T-helper 17 cell (primary cell): ENCODE data around the gene CYRIA. TPM values are rescaled to one million over a fixed set of nuclear protein-coding genes. Genes with fewer than 3 reads are reported as not detected.
A peak's percentile ranks its signal among the peaks of the same experiment; 100 is the strongest.

ENCODE experiments used
- ATAC-seq: fragments of 150-1000 bp; cut with Tn5 transposase; 2 replicates; pipeline ENCODE4 v1.10.0; 2021; ENCODE audit warnings: mild to moderate bottlenecking, moderate library complexity
- DNase-seq, 3 donors: peaks; one replicate each; pipeline versions ENCODE4 v3.0.0 to v3.0.0-alpha.2; 2020 to 2021
- H3K9me3 ChIP-seq: one replicate; pipeline ENCODE4 v1.7.0; 2013; ENCODE audit warnings: low read length, mild to moderate bottlenecking; ENCODE audit not compliant: control insufficient read depth, poor library complexity, severe bottlenecking
- H3K27ac Mint-ChIP-seq: one replicate; pipeline ENCODE4 v1.8.0; 2022; ENCODE audit warnings: mild to moderate bottlenecking, moderate library complexity, mixed read lengths
- H3K27me3 Mint-ChIP-seq: one replicate; pipeline ENCODE4 v1.8.0; 2022; ENCODE audit warnings: mixed read lengths
- H3K36me3 Mint-ChIP-seq: one replicate; pipeline ENCODE4 v1.8.0; 2022; ENCODE audit warnings: low read depth, mixed read lengths
- H3K4me1 Mint-ChIP-seq: one replicate; pipeline ENCODE4 v1.8.0; 2022; ENCODE audit warnings: mild to moderate bottlenecking, mixed read lengths
- H3K4me3 Mint-ChIP-seq: one replicate; pipeline ENCODE4 v1.8.0; 2022; ENCODE audit warnings: mild to moderate bottlenecking, moderate library complexity, mixed read lengths
- total RNA-seq, 4 donors: library from RNA in 2 of 4; stranded (reverse) in 2 of 4; gene quantifications; one replicate each; pipeline ENCODE4 v1.2.3 and lab custom pipeline; 2022 to 2026

Gene CYRIA
- total RNA-seq, 2 donors from 2014 or later = 0.68 to 2.4 TPM

DNA sequence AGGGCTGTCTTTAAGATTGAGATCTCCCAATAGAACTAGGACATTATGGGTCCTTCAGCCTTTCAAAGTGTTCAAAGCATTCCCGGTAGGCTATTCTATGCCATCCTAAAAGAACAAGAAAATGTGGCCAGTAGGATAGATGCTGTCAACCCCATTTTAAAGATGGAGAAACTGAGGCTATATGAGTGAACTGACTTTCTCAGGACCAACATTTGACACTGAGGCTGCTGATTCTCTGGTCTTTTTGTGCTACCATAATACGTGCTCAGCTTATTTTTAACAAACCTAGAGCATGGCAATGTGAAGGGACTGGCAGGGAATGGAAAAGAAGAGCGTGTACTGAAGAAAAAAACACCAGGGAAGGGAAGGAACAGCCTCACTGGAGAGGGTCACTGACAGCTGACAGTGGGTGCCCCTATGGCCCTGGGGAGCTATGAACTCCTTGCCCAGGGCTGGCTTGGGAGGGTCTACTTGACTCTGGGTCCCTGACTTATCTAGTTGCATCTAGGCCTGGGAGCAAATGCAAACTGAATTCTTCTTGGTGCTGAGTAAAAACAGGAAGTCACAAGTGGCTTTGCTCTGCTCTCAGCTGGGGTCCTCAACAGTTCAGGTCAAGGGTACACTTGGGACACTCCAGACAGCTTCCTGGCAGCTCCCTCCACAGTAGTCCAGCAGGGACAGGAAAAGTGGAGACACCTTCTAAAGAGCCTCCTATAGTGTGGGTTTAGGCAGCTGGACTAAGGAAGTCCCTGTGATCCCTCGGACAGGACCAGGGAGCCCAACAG is 2.3 kb downstream of the CYRIA start:
- ATAC-seq (no peak), DNase-seq (no peak)
- Mint-ChIP-seq H3K4me3 (no peak overlapping the region), H3K4me1 (peaks cover 22% of the 10 kb centered on the region), H3K36me3 (peaks cover 8% of the 10 kb centered on the region), H3K27ac (no peak overlapping the region), H3K27me3 (peaks cover 83% of the 10 kb centered on the region)
- no peaks in the 10 kb centered on the region for H3K9me3 ChIP-seq

DNA sequence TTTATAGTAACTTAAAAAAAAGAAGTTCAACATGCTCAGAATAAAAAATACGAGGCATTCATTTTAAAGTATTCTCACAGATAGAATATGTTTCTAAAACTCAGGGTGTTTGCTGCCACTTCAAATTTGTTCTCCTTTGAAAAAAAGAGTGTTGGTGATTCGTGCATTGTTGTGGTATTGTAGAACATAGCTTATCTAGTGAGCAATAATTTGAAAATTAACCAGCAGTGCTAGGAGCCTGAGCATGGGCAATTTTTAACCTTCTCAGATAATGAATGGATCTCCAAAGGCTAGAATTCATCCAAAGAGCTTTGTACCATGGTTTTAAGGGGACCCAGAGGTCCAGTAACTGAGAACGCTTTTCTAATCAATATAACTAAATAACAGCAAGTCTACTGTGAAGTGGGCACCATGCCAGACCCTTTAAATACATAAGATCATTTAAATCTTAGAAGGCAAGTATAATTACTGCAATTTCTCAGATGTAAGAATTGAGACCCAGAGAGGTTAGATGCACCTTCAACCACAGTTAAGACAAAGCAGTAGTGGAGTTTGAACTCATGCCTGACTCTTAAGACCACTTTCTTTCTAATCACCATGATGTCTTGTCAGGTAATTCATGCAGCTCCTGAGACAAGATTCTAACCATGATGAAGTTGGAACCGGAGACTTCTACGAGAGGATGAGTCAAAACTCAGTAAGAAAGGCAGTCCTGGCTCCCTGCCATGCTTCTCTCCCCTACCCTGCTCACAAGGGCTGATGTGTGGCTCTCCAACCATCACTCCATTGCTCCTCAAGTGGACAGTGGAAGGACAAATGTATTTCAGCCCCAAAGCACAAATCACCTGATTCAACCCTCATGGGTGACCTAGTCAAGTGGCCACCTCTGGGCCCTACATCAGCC is 3.4 kb downstream of the CYRIA start:
- no peak for DNase-seq
- H3K9me3 ChIP-seq = no peaks in the 10 kb centered on the region
- peaks cover 83% of the 10 kb centered on the region for H3K27me3 Mint-ChIP-seq
- no peak overlapping the region for H3K4me3 Mint-ChIP-seq
- no peak overlapping the region for H3K27ac Mint-ChIP-seq
- H3K36me3 Mint-ChIP-seq = peaks cover 6% of the 10 kb centered on the region
- no peak for ATAC-seq
- H3K4me1 Mint-ChIP-seq = peaks cover 22% of the 10 kb centered on the region

DNA sequence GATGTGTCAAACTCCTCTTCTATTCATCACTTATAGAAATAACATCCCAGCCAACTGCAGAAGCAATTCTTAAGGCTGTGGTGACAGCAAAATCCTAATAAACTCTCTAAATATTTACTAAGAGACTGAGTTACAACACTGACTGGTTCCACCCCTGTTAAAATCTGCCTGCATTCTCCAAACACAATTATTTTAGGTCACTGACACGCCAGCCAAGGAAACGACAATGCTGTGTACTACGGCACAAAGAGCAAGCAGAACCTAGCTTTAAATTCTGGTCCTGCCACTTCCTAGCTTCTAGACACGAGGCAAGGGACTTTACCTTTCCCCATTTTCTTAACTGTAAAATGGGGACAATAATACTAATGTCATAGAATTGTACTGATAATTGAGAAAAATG is 4.1 kb downstream of the CYRIA start:
- Mint-ChIP-seq H3K4me3 (no peak overlapping the region), H3K27me3 (peaks cover 82% of the 10 kb centered on the region), H3K4me1 (peaks cover 22% of the 10 kb centered on the region), H3K27ac (no peak overlapping the region), H3K36me3 (peaks cover 6% of the 10 kb centered on the region)
- ATAC-seq = no peak
- H3K9me3 ChIP-seq = no peaks in the 10 kb centered on the region
- no peak for DNase-seq

DNA sequence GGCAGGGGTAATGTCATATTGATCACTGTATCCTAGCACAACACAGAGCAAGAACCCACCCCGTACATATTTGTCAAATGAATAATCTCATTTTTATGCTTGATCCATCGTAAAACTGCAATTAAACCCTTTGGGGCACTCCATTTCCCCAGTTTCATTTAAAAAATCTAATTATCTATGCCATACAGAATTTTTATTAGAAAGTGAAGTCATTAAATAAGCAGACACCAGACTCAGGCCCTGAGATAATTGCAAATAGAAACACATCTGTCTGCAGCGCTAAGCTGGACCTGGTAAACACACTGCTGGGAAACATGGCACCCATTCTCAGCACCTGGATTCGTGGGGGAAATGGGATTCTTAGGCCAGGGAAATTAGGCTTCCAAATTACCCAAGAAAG is 5.1 kb downstream of the CYRIA start:
- H3K4me1 Mint-ChIP-seq = peaks cover 16% of the 10 kb centered on the region
- H3K27me3 Mint-ChIP-seq = peaks cover 78% of the 10 kb centered on the region
- no peak overlapping the region for H3K27ac Mint-ChIP-seq
- no peak overlapping the region for H3K4me3 Mint-ChIP-seq
- H3K36me3 Mint-ChIP-seq = peaks cover 3% of the 10 kb centered on the region
- H3K9me3 ChIP-seq = no peaks in the 10 kb centered on the region
- DNase-seq = no peak
- ATAC-seq = no peak

DNA sequence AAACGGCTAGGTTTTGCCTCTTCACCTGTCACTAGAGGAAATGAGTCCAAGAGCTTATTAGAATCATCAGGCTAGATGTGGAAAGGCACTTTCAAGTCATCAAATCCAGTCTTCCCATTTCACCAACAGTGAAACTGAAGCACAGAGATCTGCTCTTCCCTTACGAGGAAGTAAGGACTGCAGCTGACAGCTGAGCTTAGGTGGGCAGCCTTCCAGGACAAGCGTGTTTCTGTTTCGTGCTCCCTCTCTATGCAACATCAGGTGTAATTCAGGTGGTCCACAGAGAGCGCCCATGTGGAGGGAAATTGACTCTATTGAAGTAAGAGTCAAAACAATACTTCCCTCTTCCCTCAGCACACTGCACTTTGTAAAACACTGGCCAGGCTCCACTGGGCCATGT is 5.5 kb downstream of the CYRIA start:
- Mint-ChIP-seq H3K36me3 (peaks cover 3% of the 10 kb centered on the region), H3K4me3 (no peak overlapping the region), H3K27me3 (peaks cover 76% of the 10 kb centered on the region), H3K4me1 (peaks cover 14% of the 10 kb centered on the region), H3K27ac (no peak overlapping the region)
- ATAC-seq (no peak), DNase-seq (no peak)
- H3K9me3 ChIP-seq = no peaks in the 10 kb centered on the region

DNA sequence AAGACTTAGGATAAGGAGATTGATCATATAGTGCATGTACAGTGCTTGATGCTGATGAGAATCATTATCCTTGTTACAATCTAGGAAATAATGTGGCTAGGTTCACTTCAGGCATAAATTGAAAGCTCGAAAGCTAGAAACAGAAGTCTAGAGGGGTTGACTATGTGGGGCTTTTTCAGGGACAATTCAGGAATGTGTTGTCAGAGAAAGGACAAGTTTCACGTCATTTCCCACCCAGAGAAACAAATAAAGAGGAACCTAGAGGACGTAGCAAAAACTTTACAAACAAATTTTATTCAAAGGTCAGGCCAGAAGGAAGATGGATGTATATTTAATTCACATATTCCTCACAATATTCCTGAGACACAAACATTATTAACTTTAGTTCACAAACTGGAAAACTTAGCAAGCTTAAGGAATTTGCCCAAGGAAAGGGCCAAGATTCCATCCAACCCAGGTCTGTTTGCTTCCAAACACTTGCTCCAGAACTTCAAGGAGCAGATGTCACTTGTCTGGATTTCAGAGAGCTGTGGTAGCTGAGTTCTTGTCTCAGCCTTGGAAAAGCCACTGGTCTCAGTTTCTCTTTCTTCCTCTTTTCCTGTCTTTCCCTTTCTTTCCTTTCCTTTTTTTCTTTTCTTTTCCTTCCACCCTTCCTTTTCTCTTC is 7.4 kb downstream of the CYRIA start:
- H3K4me1 Mint-ChIP-seq = peaks cover 3% of the 10 kb centered on the region
- H3K27me3 Mint-ChIP-seq = peaks cover 57% of the 10 kb centered on the region
- DNase-seq (no peak), ATAC-seq (no peak)
- peak overlapping the region; percentile 46 for H3K4me3 Mint-ChIP-seq
- peak overlapping the region; percentile 12 for H3K27ac Mint-ChIP-seq
- H3K36me3 Mint-ChIP-seq = no peaks in the 10 kb centered on the region
- no peaks in the 10 kb centered on the region for H3K9me3 ChIP-seq

DNA sequence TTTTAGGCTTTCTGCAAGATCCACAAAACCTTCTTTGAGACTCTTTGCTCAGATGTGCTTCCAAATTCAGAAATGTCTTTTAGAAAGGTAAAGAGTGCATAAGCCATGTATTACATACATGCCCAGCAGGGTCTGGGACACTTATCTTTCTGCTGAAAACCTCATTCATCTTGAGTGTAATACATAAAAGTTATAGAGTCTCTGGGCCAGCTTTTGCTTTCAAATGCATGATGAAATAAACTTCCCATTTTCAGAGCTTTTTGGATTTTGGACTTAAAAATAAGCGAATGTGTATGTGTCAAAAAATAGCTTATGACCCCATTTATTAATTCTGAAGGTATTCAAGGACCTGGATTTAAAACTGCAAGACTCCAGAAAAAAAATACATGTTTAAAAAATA is 8.0 kb downstream of the CYRIA start:
- Mint-ChIP-seq H3K4me1 (peaks cover 3% of the 10 kb centered on the region), H3K27me3 (peaks cover 52% of the 10 kb centered on the region), H3K4me3 (no peak overlapping the region), H3K27ac (no peak overlapping the region), H3K36me3 (no peaks in the 10 kb centered on the region)
- no peak for ATAC-seq
- no peak for DNase-seq
- no peaks in the 10 kb centered on the region for H3K9me3 ChIP-seq

DNA sequence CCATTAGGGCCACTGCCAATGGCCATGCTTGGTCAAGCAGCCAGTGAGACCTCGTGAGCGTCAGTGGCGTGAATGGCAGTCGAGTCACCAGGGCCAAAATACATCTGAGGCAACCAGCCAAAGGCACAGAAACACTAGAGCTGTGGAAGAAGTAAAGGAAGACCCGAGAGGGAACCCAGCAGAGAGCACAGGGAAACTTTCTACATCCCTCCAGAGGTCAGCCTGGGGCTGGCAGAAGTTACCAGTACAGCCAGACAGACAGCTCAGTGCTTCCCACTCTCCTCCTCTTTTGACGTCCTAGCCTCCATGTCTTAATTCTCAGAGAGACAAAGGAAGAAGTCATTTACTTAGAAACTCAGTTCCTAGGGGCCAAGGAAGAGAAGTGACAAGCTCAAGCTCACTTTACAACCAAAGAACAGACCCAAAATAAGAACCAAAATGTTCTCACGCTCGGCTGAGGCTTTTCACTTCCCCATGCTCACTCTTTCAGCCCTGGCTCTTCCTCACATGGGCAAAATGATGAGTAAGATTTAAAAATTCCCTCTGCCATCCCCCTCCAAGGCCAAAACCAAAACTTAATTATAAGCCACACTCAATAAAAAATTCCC is 8.7 kb downstream of the CYRIA start:
- H3K4me3 Mint-ChIP-seq = no peak overlapping the region
- no peaks in the 10 kb centered on the region for H3K36me3 Mint-ChIP-seq
- H3K9me3 ChIP-seq = no peaks in the 10 kb centered on the region
- peaks cover 3% of the 10 kb centered on the region for H3K4me1 Mint-ChIP-seq
- ATAC-seq (peak; percentile 57), DNase-seq (no peak)
- no peak overlapping the region for H3K27ac Mint-ChIP-seq
- H3K27me3 Mint-ChIP-seq = peaks cover 45% of the 10 kb centered on the region

DNA sequence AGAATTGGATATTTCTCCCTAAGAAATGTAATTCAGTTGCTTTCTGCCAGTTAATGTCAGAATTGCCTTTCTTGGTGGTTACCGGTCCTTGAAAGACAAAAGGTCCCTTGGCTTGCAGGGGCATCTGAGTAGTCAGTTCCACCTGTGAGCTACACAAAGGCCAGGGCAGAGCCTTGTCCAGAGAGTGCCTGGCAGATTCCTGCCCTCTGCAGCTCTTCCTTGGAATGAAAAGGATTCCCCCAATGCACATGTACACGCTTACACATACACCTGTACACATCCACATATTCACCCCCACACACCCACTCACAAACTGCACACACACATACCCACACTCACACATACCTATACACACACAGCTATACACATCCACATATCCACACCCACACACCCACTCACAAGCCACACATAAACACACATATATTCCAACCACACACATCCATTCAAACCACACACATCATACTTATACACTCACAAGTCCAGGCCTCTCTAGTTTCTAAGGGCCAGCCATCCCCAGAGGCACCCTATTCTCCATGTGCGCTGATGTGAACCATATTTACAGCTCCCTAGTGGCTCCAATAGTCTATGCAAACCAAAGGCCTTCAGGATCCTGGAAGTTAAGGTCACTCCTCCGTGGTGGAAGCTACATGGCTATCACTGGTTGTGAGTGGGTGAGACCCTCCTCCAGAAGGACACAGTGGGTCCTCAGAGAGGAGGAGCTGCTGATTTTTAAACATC is 9.6 kb downstream of the CYRIA start:
- H3K4me1 Mint-ChIP-seq = peaks cover 5% of the 10 kb centered on the region
- H3K27me3 Mint-ChIP-seq = peaks cover 40% of the 10 kb centered on the region
- ATAC-seq (no peak), DNase-seq (no peak)
- H3K36me3 Mint-ChIP-seq = no peaks in the 10 kb centered on the region
- no peak overlapping the region for H3K27ac Mint-ChIP-seq
- no peaks in the 10 kb centered on the region for H3K9me3 ChIP-seq
- no peak overlapping the region for H3K4me3 Mint-ChIP-seq

DNA sequence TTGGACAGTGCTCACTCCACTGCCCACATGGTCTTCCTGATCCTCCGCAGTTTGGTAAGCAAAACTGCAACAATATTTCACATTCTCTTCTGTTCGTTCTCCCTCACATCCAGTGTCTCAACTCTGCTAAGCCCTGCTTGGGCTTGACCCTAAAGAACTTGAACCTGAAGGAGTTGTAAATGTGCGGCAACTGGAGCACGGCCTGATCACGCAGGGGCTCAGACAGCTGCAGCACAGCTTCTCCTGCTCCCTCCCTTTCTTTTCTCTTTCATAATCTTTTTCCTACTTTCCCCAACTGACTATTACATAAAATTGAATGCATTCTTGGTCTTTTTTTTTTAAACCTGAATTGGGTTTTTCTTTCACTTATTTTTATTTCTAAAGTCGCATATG is 10.2 kb downstream of the CYRIA start:
- Mint-ChIP-seq H3K36me3 (no peaks in the 10 kb centered on the region), H3K27me3 (peaks cover 34% of the 10 kb centered on the region), H3K4me3 (peak overlapping the region; percentile 7), H3K27ac (no peak overlapping the region), H3K4me1 (peaks cover 10% of the 10 kb centered on the region)
- H3K9me3 ChIP-seq = no peaks in the 10 kb centered on the region
- ATAC-seq = no peak
- DNase-seq = no peak

DNA sequence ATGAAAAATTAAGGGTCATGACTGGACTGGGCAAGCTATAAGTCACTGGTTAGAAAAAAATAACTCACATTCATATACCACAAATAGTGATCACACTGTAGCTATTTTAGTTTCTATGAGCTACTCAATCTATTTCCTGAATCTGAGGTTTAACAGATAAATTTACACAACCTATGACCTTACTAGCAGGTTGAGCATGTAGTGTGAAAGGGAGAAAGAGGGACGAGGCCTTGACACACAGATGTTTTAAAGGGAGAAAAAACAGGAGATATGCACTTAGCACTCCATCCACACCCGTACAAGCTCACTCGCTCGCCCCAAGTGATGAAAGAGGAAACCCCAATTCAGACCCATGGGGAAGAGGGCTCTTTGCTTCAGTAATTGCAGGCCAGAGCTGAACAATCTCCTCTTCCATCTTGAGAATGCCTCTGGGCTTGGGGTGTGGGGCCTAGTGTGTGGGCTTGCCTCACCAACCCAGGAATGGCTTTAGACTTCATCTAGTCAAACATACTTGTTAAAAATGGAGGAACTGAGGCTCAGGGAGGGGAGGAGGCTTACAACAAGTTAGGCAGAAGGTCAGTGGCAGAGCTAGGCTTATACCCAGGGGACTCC is 10.7 kb downstream of the CYRIA start:
- DNase-seq (no peak), ATAC-seq (no peak)
- no peak overlapping the region for H3K27ac Mint-ChIP-seq

DNA sequence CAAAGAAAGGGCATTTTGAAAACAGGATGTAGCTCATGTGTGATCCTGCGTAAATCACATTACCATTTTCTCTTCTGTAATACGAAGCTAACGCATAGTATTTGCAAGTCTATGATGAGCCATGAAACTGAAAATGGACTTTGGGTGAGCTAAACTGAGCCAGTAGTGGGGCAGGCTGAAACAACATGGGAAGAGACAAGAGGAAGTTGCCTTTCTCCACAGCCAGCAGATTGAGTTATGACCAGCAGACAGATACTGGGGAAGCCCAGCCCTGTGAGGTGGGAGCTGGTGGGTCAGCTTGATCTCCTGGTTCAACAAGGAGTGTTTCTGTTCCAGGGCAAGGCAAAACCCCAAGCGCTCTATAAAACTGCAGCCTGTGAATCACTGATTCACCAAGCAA is 11.8 kb downstream of the CYRIA start:
- Mint-ChIP-seq H3K36me3 (no peaks in the 10 kb centered on the region), H3K27me3 (peaks cover 23% of the 10 kb centered on the region), H3K4me3 (no peak overlapping the region), H3K27ac (no peak overlapping the region), H3K4me1 (peaks cover 13% of the 10 kb centered on the region)
- no peaks in the 10 kb centered on the region for H3K9me3 ChIP-seq
- DNase-seq (no peak), ATAC-seq (peak; percentile 29)

More for the DNA sequence above, 10.7 kb downstream of the CYRIA start:
- Mint-ChIP-seq H3K36me3 (no peaks in the 10 kb centered on the region), H3K4me3 (no peak overlapping the region), H3K4me1 (peaks cover 13% of the 10 kb centered on the region), H3K27me3 (peaks cover 29% of the 10 kb centered on the region)
- no peaks in the 10 kb centered on the region for H3K9me3 ChIP-seq
